HG03439 (cell line): ENCODE results near the gene LCK.
A peak's percentile ranks its signal among the peaks of the same experiment; 100 is the strongest.
"Not testable (repeated sequence)": the region's sequence is repeated elsewhere in the genome, so short reads cannot be mapped to it uniquely, and the experiment has no call there.

Experiments
- ATAC-seq: cut with Tn5 transposase; IDR thresholded peaks from one replicate; pipeline ENCODE4 v1.9.1; 2021; ENCODE audit warnings: mild to moderate bottlenecking, moderate library complexity; ENCODE audit not compliant: unreplicated experiment

Gene LCK

GRCh38 chr1:32239337-32239736 is 11.7 kb upstream of the LCK start:
- no peak for ATAC-seq

- ATAC-seq = no peak
Measured at GRCh38 chr1:32239790-32240139, 11.3 kb upstream of the LCK start.

DNA sequence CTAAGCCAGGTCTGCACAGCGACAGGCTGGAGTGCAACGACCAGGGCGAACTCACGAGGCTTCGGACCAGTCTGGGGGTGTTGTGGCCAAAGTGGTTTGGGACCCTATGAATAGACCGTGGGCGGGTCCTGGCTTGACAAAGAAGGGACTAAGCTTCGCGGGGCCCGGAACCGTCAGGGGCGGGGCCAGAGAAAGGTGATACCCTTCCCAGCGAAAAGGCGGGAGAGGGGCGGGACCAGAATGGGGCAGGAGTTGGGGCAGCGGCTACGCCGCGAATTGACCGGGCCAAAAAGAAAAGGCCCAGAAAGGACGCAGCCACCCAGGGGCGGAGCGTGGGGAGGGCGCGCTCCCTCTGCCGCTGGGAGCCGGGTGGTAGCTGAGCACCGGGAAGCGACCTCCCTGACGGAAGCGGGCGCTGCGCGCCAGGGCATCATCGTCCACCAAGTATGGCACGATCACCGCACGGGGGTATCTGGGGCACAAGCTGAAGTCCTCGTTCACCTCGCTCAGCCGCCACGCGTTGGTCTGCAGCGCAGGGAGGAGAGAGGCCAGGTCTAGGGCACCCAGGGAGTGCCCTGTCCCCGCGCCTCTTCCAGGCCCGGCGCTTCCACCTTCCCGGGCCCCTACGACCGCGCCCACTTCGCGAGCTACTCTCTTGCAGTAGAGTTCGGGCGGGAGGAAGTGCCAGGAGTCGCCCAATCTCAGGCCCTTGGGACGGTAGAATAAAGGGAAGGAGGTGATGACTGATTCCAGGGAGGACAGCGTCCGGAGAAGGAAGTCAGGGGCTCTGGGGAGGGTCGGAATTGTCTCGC is 10.7 kb upstream of the LCK start:
- no peak for ATAC-seq

- ATAC-seq = peak; percentile 45
Measured at GRCh38 chr1:32241001-32241763, 9.9 kb upstream of the LCK start.

DNA sequence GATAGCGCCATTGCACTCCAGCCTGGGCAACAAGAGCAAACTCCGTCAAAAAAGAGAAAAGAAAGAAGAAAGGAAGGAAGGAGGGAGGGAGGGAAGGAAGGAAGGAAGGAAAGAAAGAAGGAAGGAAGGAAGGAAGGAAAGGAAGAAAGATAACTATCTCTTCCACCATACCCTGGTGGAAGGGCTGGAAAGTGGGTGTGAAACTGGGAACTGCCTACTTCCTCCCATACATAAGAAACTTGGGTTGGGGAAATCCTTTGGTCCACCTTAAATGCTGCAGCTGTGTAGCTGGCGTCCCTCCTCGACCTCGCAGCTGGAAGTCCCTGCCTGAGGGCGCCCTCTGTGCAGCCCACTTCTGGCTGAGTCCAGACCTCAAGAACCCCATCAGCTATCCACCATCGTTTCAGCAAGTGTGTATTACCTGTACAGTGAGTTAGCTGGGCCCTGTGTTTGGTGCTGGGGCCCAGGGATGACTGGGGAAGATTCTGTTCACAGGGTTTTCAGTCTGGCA is 8.7 kb upstream of the LCK start:
- ATAC-seq = no peak

GRCh38 chr1:32246888-32247273 is 4.2 kb upstream of the LCK start, which contains the start of gene FAM167B:
FAM167B (plus strand) TSS chr1:32247222; CDS start chr1:32247422, 200 bp downstream.
- ATAC-seq = no peak

DNA sequence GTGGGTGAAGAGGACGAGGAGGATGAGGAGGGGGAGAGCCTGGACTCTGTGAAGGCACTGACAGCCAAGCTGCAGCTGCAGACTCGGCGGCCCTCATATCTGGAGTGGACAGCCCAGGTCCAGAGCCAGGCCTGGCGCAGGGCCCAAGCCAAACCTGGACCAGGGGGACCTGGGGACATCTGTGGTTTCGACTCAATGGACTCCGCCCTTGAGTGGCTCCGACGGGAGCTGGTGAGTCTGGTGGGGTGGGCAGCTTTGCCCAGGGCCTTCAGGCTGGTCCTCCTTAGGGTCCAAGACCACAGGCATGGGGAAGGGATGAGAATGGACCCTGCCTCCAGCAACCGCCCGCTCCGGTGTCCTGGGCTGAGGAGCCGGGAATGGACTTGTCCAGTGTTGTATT is 3.6 kb upstream of the LCK start:
- ATAC-seq = no peak

DNA sequence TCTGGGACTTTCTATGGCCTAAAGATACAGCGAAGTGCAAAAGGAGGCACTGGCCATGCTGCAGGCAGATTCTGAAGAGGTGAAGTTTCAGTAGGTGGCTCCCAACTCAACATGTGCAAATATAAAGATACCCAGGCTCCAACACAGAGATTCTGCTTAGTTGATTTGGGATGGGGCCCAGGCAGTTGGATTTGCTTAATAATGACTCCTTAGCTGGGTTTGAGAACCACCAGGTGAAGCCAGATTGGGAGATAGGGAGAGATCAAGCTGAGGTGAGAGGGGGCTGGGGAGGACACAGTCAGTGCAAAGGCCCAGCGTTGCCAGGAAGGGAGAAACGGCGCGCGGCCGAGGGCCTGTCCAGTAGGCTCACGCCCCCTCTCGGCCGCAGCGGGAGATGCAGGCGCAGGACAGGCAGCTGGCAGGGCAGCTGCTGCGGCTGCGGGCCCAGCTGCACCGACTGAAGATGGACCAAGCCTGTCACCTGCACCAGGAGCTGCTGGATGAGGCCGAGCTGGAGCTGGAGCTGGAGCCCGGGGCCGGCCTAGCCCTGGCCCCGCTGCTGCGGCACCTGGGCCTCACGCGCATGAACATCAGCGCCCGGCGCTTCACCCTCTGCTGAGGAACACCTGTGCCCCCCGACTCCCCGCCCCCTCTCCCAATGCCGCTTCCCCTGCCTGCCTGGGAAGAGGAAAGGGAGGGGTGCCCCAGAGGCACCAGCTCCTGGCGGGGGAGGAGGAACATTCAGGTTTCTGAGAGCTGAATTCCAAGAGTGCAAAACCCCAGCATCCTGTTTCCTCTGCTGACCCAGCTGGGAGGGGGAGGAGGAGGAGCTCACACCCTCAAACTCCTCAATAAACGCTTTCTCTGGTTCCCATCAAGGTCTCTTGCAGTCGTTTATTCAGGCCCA is 2.8 kb upstream of the LCK start:
- ATAC-seq = no peak

GRCh38 chr1:32249831-32250525 is 1.1 kb upstream of the LCK start:
- no peak for ATAC-seq

- no peak for ATAC-seq
Measured at GRCh38 chr1:32255072-32256071, 4.3 kb downstream of the LCK start.

- ATAC-seq = no peak
Measured at GRCh38 chr1:32256473-32257226, 5.6 kb downstream of the LCK start.

DNA sequence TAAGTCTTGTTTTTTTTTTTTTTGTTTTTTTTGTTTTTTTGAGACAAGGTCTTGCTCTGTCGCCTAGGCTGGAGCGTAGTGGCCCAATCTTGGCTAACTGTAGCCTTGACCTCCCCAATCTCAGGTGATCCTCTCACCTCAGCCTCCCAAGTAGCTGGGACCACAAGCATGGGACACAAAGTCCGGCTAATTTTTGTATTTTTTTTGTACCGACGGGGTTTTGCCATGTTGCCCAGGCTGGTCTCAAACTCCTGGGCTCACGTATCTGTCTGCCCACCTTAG is 6.1 kb downstream of the LCK start:
- ATAC-seq = no peak

GRCh38 chr1:32263236-32263593 is 12.2 kb downstream of the LCK start:
- ATAC-seq = not testable (repeated sequence)

- no peak for ATAC-seq
Measured at GRCh38 chr1:32263744-32264143, 12.7 kb downstream of the LCK start.

- ATAC-seq = no peak
Measured at GRCh38 chr1:32265846-32266245, 14.8 kb downstream of the LCK start.

DNA sequence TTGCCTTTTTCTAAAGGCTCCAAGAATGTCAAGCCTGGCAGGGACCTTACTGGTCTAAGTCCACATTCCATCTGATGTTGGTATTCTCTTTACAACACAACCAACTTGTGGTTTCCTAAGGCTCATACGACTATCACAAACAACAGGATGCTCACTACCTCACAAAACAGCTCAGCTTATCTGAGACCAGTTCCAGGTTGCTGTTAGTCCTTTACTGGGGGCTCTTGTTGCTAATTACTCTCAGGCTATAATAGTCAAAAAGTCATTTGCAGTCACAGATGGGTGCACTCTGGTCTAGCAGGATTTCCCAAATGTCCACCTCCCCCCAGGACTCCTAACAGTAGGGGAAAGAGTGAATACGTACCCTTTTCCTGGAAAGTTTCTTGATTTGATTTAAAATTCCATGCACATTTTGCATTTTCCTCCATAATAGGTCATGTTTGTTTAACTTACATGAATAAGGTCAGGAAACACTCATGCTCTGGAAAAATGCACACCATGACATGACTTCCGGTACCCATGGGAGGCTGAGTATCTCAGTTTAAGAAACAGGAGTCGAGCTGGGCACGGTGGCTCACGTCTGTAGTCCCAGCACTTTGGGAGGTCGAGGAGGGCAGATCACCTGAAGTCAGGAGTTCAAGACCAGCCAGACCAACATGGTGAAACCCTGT is 16.0 kb downstream of the LCK start:
- ATAC-seq = no peak

- no peak for ATAC-seq
Measured at GRCh38 chr1:32269744-32270143, 18.7 kb downstream of the LCK start.
